SK-N-MC (cell line): ENCODE data around the gene PCBP1.
"Not testable (repeated sequence)": the region's sequence is repeated elsewhere in the genome, so short reads cannot be mapped to it uniquely, and the experiment has no call there.

Experiments used
- DNase-seq: peaks from one replicate; pipeline ENCODE4 v3.0.0-alpha.2; 2011; ENCODE audit warnings: low read depth, low spot score
- H3K27ac ChIP-seq: fragments of 200-600 bp; sonication (generic); 2 replicates; pipeline ENCODE4 v1.5.1; 2016; ENCODE audit warnings: mixed run types
- H3K36me3 ChIP-seq: fragments of 200-600 bp; sonication (generic); 2 replicates; pipeline ENCODE4 v1.6.1; 2017; ENCODE audit warnings: antibody characterized with exemption, low read length, mixed read lengths; ENCODE audit not compliant: insufficient read depth
- H3K4me3 ChIP-seq: fragments of 200-600 bp; sonication (generic); 2 replicates; pipeline ENCODE4 v1.5.1; 2016
- H3K9ac ChIP-seq: fragments of 200-600 bp; sonication (generic); 2 replicates; pipeline ENCODE4 v1.8.0; 2017; ENCODE audit warnings: mixed run types, mixed read lengths; ENCODE audit not compliant: insufficient read length
- H3K9me3 ChIP-seq: fragments of 200-600 bp; sonication (generic); 2 replicates; pipeline ENCODE4 v1.6.1; 2017; ENCODE audit warnings: low read depth, mild to moderate bottlenecking, antibody characterized with exemption, low read length, moderate library complexity, mixed read lengths
- EZH2 ChIP-seq: fragments of 200-600 bp; sonication (generic); IDR thresholded peaks from one replicate; pipeline ENCODE4 v1.6.1; 2017; ENCODE audit warnings: antibody characterized with exemption
- FOXP2 ChIP-seq: optimal IDR thresholded peaks from 2 replicates; pipeline ENCODE3; 2011; ENCODE audit warnings: mild to moderate bottlenecking, moderate library complexity; ENCODE audit not compliant: insufficient read depth; ENCODE audit errors: extremely low read length, control extremely low read depth
- POLR2AphosphoS5 ChIP-seq: IDR thresholded peaks from 2 replicates; pipeline ENCODE4 v1.6.1; 2012; ENCODE audit warnings: mild to moderate bottlenecking, low read depth, low read length, borderline replicate concordance

PCBP1 gene

GRCh38 chr2:70133491-70134322 lies 46.4 kb downstream of the PCBP1 start:
- TF ChIP-seq POLR2AphosphoS5 (no peak), FOXP2 (no peak), EZH2 (no peak)
- peak overlapping the region; percentile 98 for H3K27ac ChIP-seq
- no peaks in the 10 kb centered on the region for H3K36me3 ChIP-seq
- H3K9me3 ChIP-seq, result no peaks in the 10 kb centered on the region
- DNase-seq, result no peak
- no peak overlapping the region for H3K4me3 ChIP-seq
- peak overlapping the region; percentile 80 for H3K9ac ChIP-seq

DNA sequence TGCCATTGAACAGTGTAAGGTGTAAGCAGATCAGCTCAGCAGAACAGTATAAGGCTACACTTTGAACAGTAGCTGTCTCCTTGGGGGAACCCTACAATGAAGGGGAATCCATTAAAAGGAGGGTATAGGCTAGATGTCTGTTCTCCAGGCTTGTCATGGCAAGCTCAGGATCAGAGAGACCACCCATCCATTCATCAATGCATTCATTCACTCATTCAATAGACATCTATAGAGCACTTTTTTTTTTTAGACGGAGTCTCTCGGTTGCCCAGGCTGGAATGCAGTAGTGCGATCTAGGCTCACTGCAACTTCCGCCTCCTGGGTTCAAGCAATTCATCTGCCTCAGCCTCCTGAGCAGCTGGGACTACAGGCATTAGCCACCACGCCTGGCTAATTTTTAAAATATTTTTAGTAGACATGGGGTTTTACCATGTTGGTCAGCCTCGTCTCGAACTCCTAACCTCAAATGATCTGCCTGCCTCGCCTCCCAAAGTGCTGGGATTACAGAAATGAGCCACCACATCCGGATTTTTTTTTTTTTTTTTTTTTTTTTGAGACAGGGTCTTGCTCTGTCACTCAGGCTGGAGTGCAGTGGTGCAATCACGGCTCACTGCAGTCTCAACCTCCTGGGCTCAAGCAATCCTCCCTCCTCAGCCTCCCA lies 47.2 kb downstream of the PCBP1 start:
- not testable (repeated sequence) for H3K9me3 ChIP-seq, H3K4me3 ChIP-seq, H3K36me3 ChIP-seq, H3K9ac ChIP-seq, DNase-seq
- peak overlapping the region; percentile 98 for H3K27ac ChIP-seq
